ENCODE results near the gene SPINK2. TPM values are rescaled to one million over a fixed set of nuclear protein-coding genes. Genes with fewer than 3 reads are reported as not detected.

Gene SPINK2
- total RNA-seq, 1 donor from 2014 or later = not detected

GRCh38 chr4:56840559-56840958 lies 19.1 kb upstream of the SPINK2 start:
- no peak overlapping the region for H3K9ac ChIP-seq (ENCODE audit: low read length)
- no peaks in the 10 kb centered on the region for H3K4me1 ChIP-seq (ENCODE audit: insufficient read depth, low read length)
- H3K36me3 Mint-ChIP-seq (ENCODE audit: low read depth, unreplicated experiment) = no peaks in the 10 kb centered on the region
- no peak for FAIRE-seq
- peaks cover 8% of the 10 kb centered on the region for H3K27me3 Mint-ChIP-seq (ENCODE audit: low read depth, unreplicated experiment)
- no peak overlapping the region for H2AFZ ChIP-seq (ENCODE audit: low read depth, low read length)
- no peaks in the 10 kb centered on the region for H3K27me3 ChIP-seq (ENCODE audit: insufficient read depth, low read length)
- H3K36me3 ChIP-seq (ENCODE audit: insufficient read depth, low read length) = no peaks in the 10 kb centered on the region
- no peak overlapping the region for H3K4me3 ChIP-seq (ENCODE audit: insufficient read depth, low read depth, low read length)
- H3K79me2 ChIP-seq (ENCODE audit: insufficient read depth, low read length) = no peaks in the 10 kb centered on the region
- no peak overlapping the region for H3K4me3 Mint-ChIP-seq (ENCODE audit: unreplicated experiment)
- no peak overlapping the region for H3K27ac ChIP-seq (ENCODE audit: low read depth, low read length)
- no peaks in the 10 kb centered on the region for H3K9me3 Mint-ChIP-seq (ENCODE audit: unreplicated experiment)
- H3K9me3 ChIP-seq (ENCODE audit: insufficient read depth, low read depth, low read length) = no peaks in the 10 kb centered on the region
- no peaks in the 10 kb centered on the region for H3K4me1 Mint-ChIP-seq (ENCODE audit: low read depth, unreplicated experiment)
- no peak for DNase-seq (ENCODE audit: low read depth)
- no peak for TF ChIP-seq CTCF (IDR thresholded peaks at IDR 0.05; ENCODE audit: insufficient read depth, low read depth, low read length)
- no peak for TF ChIP-seq EZH2 (IDR thresholded peaks at IDR 0.05; ENCODE audit: insufficient read depth, low read length)
- no peak overlapping the region for H3K27ac Mint-ChIP-seq (ENCODE audit: unreplicated experiment)
- H3K4me2 ChIP-seq (ENCODE audit: low read length) = no peak overlapping the region
- H4K20me1 ChIP-seq (ENCODE audit: insufficient read depth, low read length) = no peaks in the 10 kb centered on the region

- Mint-ChIP-seq H3K27me3 (ENCODE audit: low read depth, unreplicated experiment) (peaks cover 14% of the 10 kb centered on the region), H3K4me3 (ENCODE audit: unreplicated experiment) (no peak overlapping the region), H3K4me1 (ENCODE audit: low read depth, unreplicated experiment) (peaks cover 5% of the 10 kb centered on the region), H3K27ac (ENCODE audit: unreplicated experiment) (no peak overlapping the region), H3K9me3 (ENCODE audit: unreplicated experiment) (peaks cover 2% of the 10 kb centered on the region), H3K36me3 (ENCODE audit: low read depth, unreplicated experiment) (peaks cover 4% of the 10 kb centered on the region)
- H3K36me3 ChIP-seq (ENCODE audit: insufficient read depth, low read length) = no peaks in the 10 kb centered on the region
- peak; percentile 34 for FAIRE-seq
- peaks cover 5% of the 10 kb centered on the region for H3K27me3 ChIP-seq (ENCODE audit: insufficient read depth, low read length)
- peaks cover 5% of the 10 kb centered on the region for H3K9me3 ChIP-seq (ENCODE audit: insufficient read depth, low read depth, low read length)
- peak; percentile 92 for DNase-seq (ENCODE audit: low read depth)
- peaks cover 11% of the 10 kb centered on the region for H3K4me1 ChIP-seq (ENCODE audit: insufficient read depth, low read length)
- H3K27ac ChIP-seq (ENCODE audit: low read depth, low read length) = no peak overlapping the region
- no peak overlapping the region for H2AFZ ChIP-seq (ENCODE audit: low read depth, low read length)
- H3K9ac ChIP-seq (ENCODE audit: low read length) = no peak overlapping the region
- H3K4me2 ChIP-seq (ENCODE audit: low read length) = no peak overlapping the region
- no peaks in the 10 kb centered on the region for H4K20me1 ChIP-seq (ENCODE audit: insufficient read depth, low read length)
- no peaks in the 10 kb centered on the region for H3K79me2 ChIP-seq (ENCODE audit: insufficient read depth, low read length)
- TF ChIP-seq EZH2 (IDR thresholded peaks at IDR 0.05; ENCODE audit: insufficient read depth, low read length) (no peak), CTCF (IDR thresholded peaks at IDR 0.05; ENCODE audit: insufficient read depth, low read depth, low read length) (no peak)
- H3K4me3 ChIP-seq (ENCODE audit: insufficient read depth, low read depth, low read length) = no peak overlapping the region
These were observed 7.5 kb upstream of the SPINK2 start for GRCh38 chr4:56828784-56829535.

- no peak for DNase-seq (ENCODE audit: low read depth)
- Histone ChIP-seq H3K4me3 (ENCODE audit: insufficient read depth, low read depth, low read length) (no peak overlapping the region), H4K20me1 (ENCODE audit: insufficient read depth, low read length) (no peaks in the 10 kb centered on the region), H3K9me3 (ENCODE audit: insufficient read depth, low read depth, low read length) (peaks cover 5% of the 10 kb centered on the region), H3K9ac (ENCODE audit: low read length) (no peak overlapping the region), H3K4me2 (ENCODE audit: low read length) (no peak overlapping the region), H3K4me1 (ENCODE audit: insufficient read depth, low read length) (peaks cover 9% of the 10 kb centered on the region), H3K36me3 (ENCODE audit: insufficient read depth, low read length) (no peaks in the 10 kb centered on the region), H3K27ac (ENCODE audit: low read depth, low read length) (no peak overlapping the region), H3K79me2 (ENCODE audit: insufficient read depth, low read length) (no peaks in the 10 kb centered on the region), H2AFZ (ENCODE audit: low read depth, low read length) (no peak overlapping the region), H3K27me3 (ENCODE audit: insufficient read depth, low read length) (peaks cover 38% of the 10 kb centered on the region)
- Mint-ChIP-seq H3K27ac (ENCODE audit: unreplicated experiment) (no peak overlapping the region), H3K27me3 (ENCODE audit: low read depth, unreplicated experiment) (peaks cover 45% of the 10 kb centered on the region), H3K4me3 (ENCODE audit: unreplicated experiment) (no peak overlapping the region), H3K9me3 (ENCODE audit: unreplicated experiment) (peaks cover 4% of the 10 kb centered on the region), H3K4me1 (ENCODE audit: low read depth, unreplicated experiment) (peaks cover 8% of the 10 kb centered on the region), H3K36me3 (ENCODE audit: low read depth, unreplicated experiment) (peaks cover 7% of the 10 kb centered on the region)
- no peak for FAIRE-seq
- no peak for TF ChIP-seq EZH2 (IDR thresholded peaks at IDR 0.05; ENCODE audit: insufficient read depth, low read length)
- no peak for TF ChIP-seq CTCF (IDR thresholded peaks at IDR 0.05; ENCODE audit: insufficient read depth, low read depth, low read length)
These were observed 2.6 kb upstream of the SPINK2 start for GRCh38 chr4:56823933-56824600.
